Measurements from ENCODE around the gene FAH.

GRCh38 chr15:80154336-80154735 is 1.5 kb downstream of the FAH start:
- TF ChIP-seq ARNTL (CRISPR knock-in tag; IDR thresholded peaks at IDR 0.05; ENCODE audit: borderline replicate concordance, low read depth) = no peak
- TF ChIP-seq CSDC2 (CRISPR knock-in tag; IDR thresholded peaks at IDR 0.05) = no peak
- no peak for TF ChIP-seq TCF4 (CRISPR knock-in tag; IDR thresholded peaks at IDR 0.05; ENCODE audit: borderline replicate concordance)
- no peak for TF ChIP-seq RARB (CRISPR knock-in tag; IDR thresholded peaks at IDR 0.05)
- no peak for TF ChIP-seq ZFP3 (CRISPR knock-in tag; IDR thresholded peaks at IDR 0.05)
- no peak for TF ChIP-seq TSHZ2 (CRISPR knock-in tag; IDR thresholded peaks at IDR 0.05)
- TF ChIP-seq ZNF8 (CRISPR knock-in tag; IDR thresholded peaks at IDR 0.05) = no peak
- TF ChIP-seq CSRNP3 (CRISPR knock-in tag; IDR thresholded peaks at IDR 0.05) = no peak
- no peak for TF ChIP-seq ZFP30 (CRISPR knock-in tag; IDR thresholded peaks at IDR 0.05)
- TF ChIP-seq ZNF70 (CRISPR knock-in tag; IDR thresholded peaks at IDR 0.05) = no peak
- no peak for TF ChIP-seq BACH2 (CRISPR knock-in tag; IDR thresholded peaks at IDR 0.05; ENCODE audit: borderline replicate concordance)
- TF ChIP-seq CREB5 (CRISPR knock-in tag; IDR thresholded peaks at IDR 0.05; ENCODE audit: low read depth) = no peak
- no peak for TF ChIP-seq ZNF565 (CRISPR knock-in tag; conservative IDR thresholded peaks at IDR 0.05; ENCODE audit: low read depth)
- TF ChIP-seq PATZ1 (CRISPR knock-in tag; IDR thresholded peaks at IDR 0.05; ENCODE audit: borderline replicate concordance) = no peak
